Measurements from ENCODE around the gene HASPIN.
"Not testable (repeated sequence)": the region's sequence is repeated elsewhere in the genome, so short reads cannot be mapped to it uniquely, and the experiment has no call there.

Gene HASPIN

DNA sequence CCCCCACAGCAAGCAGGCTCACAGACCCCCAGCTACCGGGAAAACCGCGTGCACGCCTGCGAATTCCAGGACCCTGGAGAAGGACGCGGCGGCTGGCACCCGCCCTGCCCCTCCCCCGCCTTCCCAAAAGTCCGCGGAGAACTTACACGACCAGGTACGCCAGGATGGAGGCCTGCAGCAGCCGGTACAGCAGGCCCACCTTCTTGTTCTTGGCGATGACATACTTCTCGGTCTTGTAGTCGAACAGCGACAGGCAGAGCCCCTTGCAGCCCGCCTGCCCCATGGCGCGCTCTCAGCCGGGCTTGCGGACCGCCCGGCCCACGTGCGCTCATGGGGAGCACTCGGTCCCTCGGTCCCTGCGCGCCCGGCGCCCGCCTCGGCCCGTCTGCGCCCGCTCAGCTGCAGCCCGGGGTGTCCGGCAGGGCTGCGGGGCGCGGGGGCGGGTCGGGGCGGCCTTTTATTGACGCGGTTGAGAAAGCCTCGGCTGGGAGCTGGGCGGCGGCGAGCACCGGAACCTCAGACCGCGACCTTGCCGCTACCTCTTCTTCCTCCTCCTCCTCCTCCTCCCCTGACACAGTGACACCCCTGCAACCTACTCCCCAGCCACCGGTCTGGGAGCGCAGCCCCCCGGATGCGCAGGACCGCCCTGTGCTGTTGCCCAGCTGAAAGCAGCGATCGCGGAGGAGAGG is 27.8 kb upstream of the HASPIN start, which contains the start of gene P2RX5:
P2RX5 (minus strand) TSS at position 433 of the 689 bp plus-strand sequence; CDS start at position 283, 150 bp downstream.
- Histone ChIP-seq H3K27me3 (replicated peaks; ENCODE audit: control insufficient read depth, insufficient read depth, low read length, poor library complexity, severe bottlenecking) (no peaks in the 10 kb centered on the region), H3K27ac (ENCODE audit: insufficient read depth, low read length, poor library complexity, severe bottlenecking) (peak within 1 kb of the TSS; percentile 13), H3K36me3 (ENCODE audit: control insufficient read depth, insufficient read depth, low read length) (peaks cover 7% of the 10 kb centered on the region), H3K4me3 (ENCODE audit: insufficient read depth, low read depth, low read length, poor library complexity, severe bottlenecking) (peak within 1 kb of the TSS; percentile 72), H3K9me3 (ENCODE audit: control insufficient read depth, low read length) (no peaks in the 10 kb centered on the region), H3K4me1 (ENCODE audit: control insufficient read depth, insufficient read depth, low read length, poor library complexity, severe bottlenecking) (peaks cover 12% of the 10 kb centered on the region)
- no peak for DNase-seq

DNA sequence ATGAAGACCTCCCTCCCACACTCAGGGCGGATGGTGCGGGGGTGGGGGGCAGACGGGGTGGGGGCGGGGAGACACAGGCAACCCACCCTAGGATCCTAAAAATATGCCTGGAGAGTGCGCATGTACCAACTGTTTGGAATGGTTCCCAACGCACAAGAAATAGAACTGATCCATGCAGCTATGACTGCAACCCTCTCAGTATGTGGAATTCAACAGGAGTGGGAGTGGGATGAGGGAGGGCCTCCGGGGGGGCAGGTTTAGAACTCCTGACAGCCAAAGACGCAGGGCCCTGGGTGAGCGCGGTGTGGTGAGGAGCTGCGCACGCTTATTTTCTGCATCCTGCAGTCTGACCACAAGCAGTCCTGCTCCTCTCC is 26.6 kb upstream of the HASPIN start:
- no peak overlapping the region for H3K27ac ChIP-seq (ENCODE audit: insufficient read depth, low read length, poor library complexity, severe bottlenecking)
- H3K4me1 ChIP-seq (ENCODE audit: control insufficient read depth, insufficient read depth, low read length, poor library complexity, severe bottlenecking) = peaks cover 12% of the 10 kb centered on the region
- H3K27me3 ChIP-seq (replicated peaks; ENCODE audit: control insufficient read depth, insufficient read depth, low read length, poor library complexity, severe bottlenecking) = no peaks in the 10 kb centered on the region
- H3K4me3 ChIP-seq (ENCODE audit: insufficient read depth, low read depth, low read length, poor library complexity, severe bottlenecking) = no peak overlapping the region
- H3K36me3 ChIP-seq (ENCODE audit: control insufficient read depth, insufficient read depth, low read length) = no peaks in the 10 kb centered on the region
- DNase-seq = no peak
- no peaks in the 10 kb centered on the region for H3K9me3 ChIP-seq (ENCODE audit: control insufficient read depth, low read length)

DNA sequence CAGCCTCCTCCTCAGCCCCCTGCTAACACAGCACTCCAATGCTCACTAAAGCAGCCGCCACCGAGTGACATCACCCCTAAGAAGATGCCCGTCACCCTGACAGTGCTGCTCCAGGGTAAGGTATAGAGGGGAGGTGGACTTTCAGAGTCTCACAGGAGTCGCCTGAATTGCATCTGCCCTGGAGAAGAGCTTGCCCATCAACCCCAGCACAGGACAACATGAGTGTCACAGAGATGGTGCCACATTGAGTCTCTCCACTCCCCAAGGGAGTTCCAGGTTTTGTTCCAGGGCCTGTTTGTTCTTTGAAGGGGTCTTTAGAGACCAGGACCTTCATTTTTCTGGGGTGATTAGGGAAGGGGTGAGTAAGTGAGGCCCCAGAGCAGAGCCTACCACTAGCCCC is 25.6 kb upstream of the HASPIN start:
- H3K27me3 ChIP-seq (replicated peaks; ENCODE audit: control insufficient read depth, insufficient read depth, low read length, poor library complexity, severe bottlenecking) = no peaks in the 10 kb centered on the region
- no peak overlapping the region for H3K4me3 ChIP-seq (ENCODE audit: insufficient read depth, low read depth, low read length, poor library complexity, severe bottlenecking)
- H3K9me3 ChIP-seq (ENCODE audit: control insufficient read depth, low read length) = no peaks in the 10 kb centered on the region
- no peak overlapping the region for H3K27ac ChIP-seq (ENCODE audit: insufficient read depth, low read length, poor library complexity, severe bottlenecking)
- no peaks in the 10 kb centered on the region for H3K36me3 ChIP-seq (ENCODE audit: control insufficient read depth, insufficient read depth, low read length)
- no peak for DNase-seq
- peaks cover 12% of the 10 kb centered on the region for H3K4me1 ChIP-seq (ENCODE audit: control insufficient read depth, insufficient read depth, low read length, poor library complexity, severe bottlenecking)

DNA sequence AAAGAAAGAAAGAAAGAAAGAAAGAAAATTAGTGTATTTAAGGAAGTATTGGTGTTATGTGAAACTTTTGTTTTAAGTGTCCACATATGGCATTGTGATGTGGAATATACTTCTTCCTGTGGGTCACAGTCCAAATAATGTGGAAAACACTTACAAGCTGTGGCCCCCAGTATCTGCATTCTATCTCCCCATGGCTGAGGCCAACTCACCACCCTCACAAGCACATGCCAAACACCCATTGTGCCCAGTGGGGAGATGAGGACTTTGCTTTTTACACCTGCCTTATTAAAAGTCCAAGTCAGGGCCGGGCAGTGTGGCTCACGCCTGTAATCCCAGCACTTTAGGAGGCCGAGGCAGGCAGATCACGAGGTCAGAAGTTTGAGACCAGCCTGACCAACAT is 23.8 kb upstream of the HASPIN start:
- Histone ChIP-seq H3K27me3 (replicated peaks; ENCODE audit: control insufficient read depth, insufficient read depth, low read length, poor library complexity, severe bottlenecking) (no peaks in the 10 kb centered on the region), H3K36me3 (ENCODE audit: control insufficient read depth, insufficient read depth, low read length) (no peaks in the 10 kb centered on the region), H3K4me3 (ENCODE audit: insufficient read depth, low read depth, low read length, poor library complexity, severe bottlenecking) (no peak overlapping the region), H3K27ac (ENCODE audit: insufficient read depth, low read length, poor library complexity, severe bottlenecking) (no peak overlapping the region), H3K9me3 (ENCODE audit: control insufficient read depth, low read length) (no peaks in the 10 kb centered on the region), H3K4me1 (ENCODE audit: control insufficient read depth, insufficient read depth, low read length, poor library complexity, severe bottlenecking) (peaks cover 8% of the 10 kb centered on the region)
- DNase-seq = no peak

DNA sequence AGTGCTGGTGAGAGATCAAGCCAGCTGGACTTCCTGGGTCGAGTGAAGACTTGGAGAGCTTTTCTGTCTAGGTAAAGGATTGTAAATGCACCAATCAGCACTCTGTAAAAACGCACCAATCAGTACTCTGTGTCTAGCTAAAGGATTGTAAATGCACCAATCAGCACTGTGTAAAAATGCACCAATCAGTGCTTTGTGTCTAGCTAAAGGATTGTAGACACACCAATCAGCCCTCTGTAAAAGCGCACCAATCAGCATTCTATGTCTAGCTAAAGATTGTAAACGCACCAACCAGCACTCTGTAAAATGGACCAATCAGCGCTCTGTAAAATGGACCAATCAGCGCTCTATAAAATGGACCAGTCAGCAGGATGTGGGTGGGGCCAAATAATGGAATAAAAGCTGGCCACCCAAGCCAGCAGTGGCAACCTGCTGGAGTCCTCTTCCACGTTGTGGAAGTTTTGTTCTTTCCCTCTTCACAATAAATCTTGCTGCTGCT is 21.6 kb upstream of the HASPIN start:
- H3K9me3 ChIP-seq (ENCODE audit: control insufficient read depth, low read length); H3K27me3 ChIP-seq (replicated peaks; ENCODE audit: control insufficient read depth, insufficient read depth, low read length, poor library complexity, severe bottlenecking); DNase-seq; H3K4me1 ChIP-seq (ENCODE audit: control insufficient read depth, insufficient read depth, low read length, poor library complexity, severe bottlenecking); H3K4me3 ChIP-seq (ENCODE audit: insufficient read depth, low read depth, low read length, poor library complexity, severe bottlenecking); H3K27ac ChIP-seq (ENCODE audit: insufficient read depth, low read length, poor library complexity, severe bottlenecking); H3K36me3 ChIP-seq (ENCODE audit: control insufficient read depth, insufficient read depth, low read length): not testable (repeated sequence)

DNA sequence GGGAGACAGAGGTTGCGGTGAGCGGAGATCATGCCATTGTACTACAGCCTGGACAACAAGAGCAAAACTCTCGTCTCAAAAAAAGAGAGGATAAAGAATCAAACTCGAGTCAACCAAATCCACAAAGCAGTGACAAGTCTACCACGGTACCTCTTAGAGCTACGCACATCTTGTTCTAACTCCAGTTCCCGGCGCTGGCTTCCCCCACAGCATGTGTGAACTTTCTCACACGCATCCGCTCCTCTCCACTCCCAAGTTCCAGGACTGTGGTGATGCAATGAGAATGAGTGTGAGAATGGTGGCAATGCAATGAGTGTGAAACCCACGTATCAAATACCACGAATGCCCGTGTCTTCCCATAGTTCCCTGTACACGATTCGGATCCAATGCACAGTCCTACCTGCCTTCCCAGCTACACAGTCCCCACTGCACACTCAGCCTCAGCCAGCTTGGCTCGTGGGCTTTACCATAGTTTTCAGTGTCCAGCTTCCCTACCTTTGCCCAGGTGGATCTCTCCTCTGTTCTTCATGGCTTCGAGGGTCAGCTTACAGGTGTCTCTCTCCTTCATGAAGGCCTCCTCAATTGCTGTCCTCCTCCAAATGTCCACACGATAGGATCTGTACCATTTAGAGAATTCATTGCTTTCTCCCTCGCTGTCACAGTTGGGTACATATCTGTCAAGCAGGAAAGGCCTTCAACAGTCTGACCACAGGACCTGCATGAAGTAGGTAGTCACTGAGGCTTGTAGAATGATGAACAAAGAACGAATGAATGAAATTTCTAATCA is 18.6 kb upstream of the HASPIN start:
- no peaks in the 10 kb centered on the region for H3K4me1 ChIP-seq (ENCODE audit: control insufficient read depth, insufficient read depth, low read length, poor library complexity, severe bottlenecking)

DNA sequence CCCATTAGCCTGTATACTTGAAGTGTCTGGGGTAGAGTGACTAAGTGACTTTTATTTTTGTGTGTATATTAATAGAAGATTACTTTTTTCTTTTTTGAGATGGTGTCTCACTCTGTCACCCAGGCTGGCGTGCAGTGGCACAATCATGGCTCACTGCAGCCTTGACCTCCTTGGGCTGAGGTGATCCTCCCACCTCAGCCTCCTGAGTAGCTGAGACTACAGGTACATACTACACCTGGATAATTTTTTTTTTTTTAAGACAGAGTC is 18.1 kb upstream of the HASPIN start:
- not testable (repeated sequence) for H3K27me3 ChIP-seq (replicated peaks; ENCODE audit: control insufficient read depth, insufficient read depth, low read length, poor library complexity, severe bottlenecking); DNase-seq; H3K4me1 ChIP-seq (ENCODE audit: control insufficient read depth, insufficient read depth, low read length, poor library complexity, severe bottlenecking); H3K36me3 ChIP-seq (ENCODE audit: control insufficient read depth, insufficient read depth, low read length); H3K9me3 ChIP-seq (ENCODE audit: control insufficient read depth, low read length); H3K4me3 ChIP-seq (ENCODE audit: insufficient read depth, low read depth, low read length, poor library complexity, severe bottlenecking); H3K27ac ChIP-seq (ENCODE audit: insufficient read depth, low read length, poor library complexity, severe bottlenecking)

More for the DNA sequence above, 18.6 kb upstream of the HASPIN start:
- Histone ChIP-seq H3K27ac (ENCODE audit: insufficient read depth, low read length, poor library complexity, severe bottlenecking) (no peak overlapping the region), H3K4me3 (ENCODE audit: insufficient read depth, low read depth, low read length, poor library complexity, severe bottlenecking) (no peak overlapping the region), H3K36me3 (ENCODE audit: control insufficient read depth, insufficient read depth, low read length) (no peaks in the 10 kb centered on the region), H3K9me3 (ENCODE audit: control insufficient read depth, low read length) (no peaks in the 10 kb centered on the region), H3K27me3 (replicated peaks; ENCODE audit: control insufficient read depth, insufficient read depth, low read length, poor library complexity, severe bottlenecking) (no peaks in the 10 kb centered on the region)
- DNase-seq = no peak

DNA sequence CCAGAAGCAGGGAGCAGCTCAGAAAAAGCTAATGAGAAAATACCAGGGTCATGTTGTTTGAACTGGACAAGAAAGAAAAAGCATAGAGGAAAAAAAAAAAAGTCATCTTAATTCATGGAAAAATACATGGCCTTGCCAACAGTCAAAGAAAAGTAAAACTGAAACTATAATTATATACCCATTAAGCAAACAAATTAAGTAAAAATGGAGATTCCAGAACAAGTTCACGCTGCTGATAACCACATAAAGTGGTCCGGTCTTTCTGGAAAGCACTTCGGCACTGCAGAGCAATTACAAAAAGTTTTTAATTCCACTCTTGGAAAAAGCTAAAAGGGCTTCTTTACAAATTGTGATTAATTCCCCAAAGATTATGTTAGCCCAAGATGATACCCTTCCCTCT is 15.3 kb upstream of the HASPIN start:
- Histone ChIP-seq H3K27ac (ENCODE audit: insufficient read depth, low read length, poor library complexity, severe bottlenecking) (no peak overlapping the region), H3K4me1 (ENCODE audit: control insufficient read depth, insufficient read depth, low read length, poor library complexity, severe bottlenecking) (peaks cover 18% of the 10 kb centered on the region), H3K36me3 (ENCODE audit: control insufficient read depth, insufficient read depth, low read length) (no peaks in the 10 kb centered on the region), H3K9me3 (ENCODE audit: control insufficient read depth, low read length) (no peaks in the 10 kb centered on the region), H3K4me3 (ENCODE audit: insufficient read depth, low read depth, low read length, poor library complexity, severe bottlenecking) (no peak overlapping the region), H3K27me3 (replicated peaks; ENCODE audit: control insufficient read depth, insufficient read depth, low read length, poor library complexity, severe bottlenecking) (no peaks in the 10 kb centered on the region)
- no peak for DNase-seq

DNA sequence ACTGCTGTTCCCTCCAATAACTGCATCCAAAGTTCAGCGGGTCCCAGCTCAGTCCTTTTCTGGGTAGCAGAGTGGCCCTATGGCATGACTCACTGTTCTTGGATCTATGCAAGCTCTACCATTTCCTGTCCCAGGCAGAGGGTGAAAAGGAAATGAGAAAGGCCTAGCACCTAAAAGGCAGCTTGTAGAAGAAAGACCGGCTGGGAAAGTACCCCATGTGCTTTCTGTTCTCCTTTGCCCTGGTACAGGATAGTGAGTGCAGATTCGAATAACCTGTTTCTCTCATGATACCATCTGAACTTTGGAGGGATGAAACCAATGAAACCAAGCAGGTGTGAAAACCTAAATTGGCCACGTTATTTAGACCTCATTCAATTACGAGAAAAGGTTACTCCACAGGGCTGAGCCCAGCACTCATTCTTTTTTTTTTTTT is 12.7 kb upstream of the HASPIN start:
- H3K4me3 ChIP-seq (ENCODE audit: insufficient read depth, low read depth, low read length, poor library complexity, severe bottlenecking) = no peak overlapping the region
- H3K27me3 ChIP-seq (replicated peaks; ENCODE audit: control insufficient read depth, insufficient read depth, low read length, poor library complexity, severe bottlenecking) = no peaks in the 10 kb centered on the region
- peaks cover 19% of the 10 kb centered on the region for H3K4me1 ChIP-seq (ENCODE audit: control insufficient read depth, insufficient read depth, low read length, poor library complexity, severe bottlenecking)
- peak overlapping the region; percentile 2 for H3K27ac ChIP-seq (ENCODE audit: insufficient read depth, low read length, poor library complexity, severe bottlenecking)
- DNase-seq = peak; percentile 57 to 71 (median 67)
- H3K9me3 ChIP-seq (ENCODE audit: control insufficient read depth, low read length) = no peaks in the 10 kb centered on the region
- peaks cover 13% of the 10 kb centered on the region for H3K36me3 ChIP-seq (ENCODE audit: control insufficient read depth, insufficient read depth, low read length)

DNA sequence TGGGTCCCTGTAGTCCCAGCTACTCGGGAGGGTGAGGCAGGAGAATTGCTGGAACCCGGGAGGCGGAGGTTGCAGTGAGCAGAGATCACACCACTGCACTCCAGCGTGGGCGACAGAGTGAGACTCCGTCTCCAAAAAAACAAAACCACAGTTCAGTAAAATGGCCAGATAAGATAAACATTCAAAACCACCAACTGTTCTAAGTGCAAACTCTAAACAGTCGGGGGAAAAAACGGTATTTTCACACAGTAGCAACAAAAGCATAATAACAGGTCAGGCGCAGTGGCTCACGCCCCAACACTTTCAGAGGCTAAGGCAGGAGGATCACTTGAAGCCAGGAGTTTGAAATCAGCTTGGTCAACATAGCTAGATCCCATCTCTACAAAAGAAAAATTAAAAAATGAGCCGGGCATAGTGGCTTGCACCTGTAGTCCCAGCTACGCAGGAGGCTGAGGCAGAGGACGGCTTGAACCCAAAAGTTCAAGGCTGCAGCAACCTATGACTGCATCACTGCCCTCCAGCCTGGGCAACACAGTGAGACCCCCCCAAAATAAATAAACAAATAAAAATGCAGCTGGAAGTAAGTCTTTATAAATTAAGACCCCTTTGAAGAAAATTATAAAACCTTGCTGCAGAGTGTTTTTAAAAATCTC is 10.8 kb upstream of the HASPIN start:
- H3K4me1 ChIP-seq (ENCODE audit: control insufficient read depth, insufficient read depth, low read length, poor library complexity, severe bottlenecking) = peaks cover 19% of the 10 kb centered on the region
- H3K27me3 ChIP-seq (replicated peaks; ENCODE audit: control insufficient read depth, insufficient read depth, low read length, poor library complexity, severe bottlenecking) = no peaks in the 10 kb centered on the region
- no peak for DNase-seq
- H3K4me3 ChIP-seq (ENCODE audit: insufficient read depth, low read depth, low read length, poor library complexity, severe bottlenecking) = no peak overlapping the region
- no peak overlapping the region for H3K27ac ChIP-seq (ENCODE audit: insufficient read depth, low read length, poor library complexity, severe bottlenecking)
- H3K9me3 ChIP-seq (ENCODE audit: control insufficient read depth, low read length) = no peaks in the 10 kb centered on the region
- H3K36me3 ChIP-seq (ENCODE audit: control insufficient read depth, insufficient read depth, low read length) = peaks cover 30% of the 10 kb centered on the region
